Measurements from ENCODE around the gene ARPC1A.

Gene ARPC1A

GRCh38 chr7:99365318-99366141, 39.8 kb downstream of the ARPC1A start:
- no peak overlapping the region for H3K4ac ChIP-seq (ENCODE audit: low read depth, low read length)
- no peaks in the 10 kb centered on the region for H3K79me1 ChIP-seq (ENCODE audit: low read length)
- no peak overlapping the region for H2BK15ac ChIP-seq (replicated peaks; ENCODE audit: low read depth)
- H3K23ac ChIP-seq (ENCODE audit: low read length), result no peak overlapping the region
- no peak overlapping the region for H3K56ac ChIP-seq (ENCODE audit: low read length)
- no peak overlapping the region for H4K5ac ChIP-seq (ENCODE audit: low read length)
- H3K4me3 ChIP-seq (ENCODE audit: low read length), result no peak overlapping the region
- H4K8ac ChIP-seq (ENCODE audit: low read depth, low read length), result no peak overlapping the region
- no peak overlapping the region for H2AK5ac ChIP-seq (ENCODE audit: low read length)
- peaks cover 6% of the 10 kb centered on the region for H3K36me3 ChIP-seq (ENCODE audit: control insufficient read depth, insufficient read depth, low read length)
- H3K18ac ChIP-seq (ENCODE audit: low read length), result no peak overlapping the region
- no CpG with 5 or more reads among the region's 17 CpGs for WGBS (ENCODE audit: extremely low coverage, insufficient coverage, low lambda C conversion rate)
- H3K4me1 ChIP-seq (ENCODE audit: control insufficient read depth, low read depth, low read length), result no peaks in the 10 kb centered on the region
- H2BK5ac ChIP-seq (ENCODE audit: low read length), result no peak overlapping the region
- no peaks in the 10 kb centered on the region for H3K27me3 ChIP-seq (ENCODE audit: insufficient read depth, low read length, poor library complexity)
- H3K9ac ChIP-seq (ENCODE audit: low read length), result no peak overlapping the region
- no peak overlapping the region for H2BK120ac ChIP-seq (ENCODE audit: low read depth, low read length)
- H3K79me2 ChIP-seq (ENCODE audit: control insufficient read depth, insufficient read depth, low read length), result no peaks in the 10 kb centered on the region
- H3K27ac ChIP-seq (ENCODE audit: low read depth, low read length), result no peak overlapping the region
- no peak overlapping the region for H3K4me2 ChIP-seq (ENCODE audit: low read length)
- DNase-seq, result peak; percentile 69

- Histone ChIP-seq H3K79me1 (ENCODE audit: low read length) (no peaks in the 10 kb centered on the region), H3K4me1 (ENCODE audit: control insufficient read depth, low read depth, low read length) (no peaks in the 10 kb centered on the region), H3K18ac (ENCODE audit: low read length) (no peak overlapping the region), H3K4me2 (ENCODE audit: low read length) (no peak overlapping the region), H3K79me2 (ENCODE audit: control insufficient read depth, insufficient read depth, low read length) (no peaks in the 10 kb centered on the region), H4K5ac (ENCODE audit: low read length) (no peak overlapping the region), H3K9ac (ENCODE audit: low read length) (no peak overlapping the region), H3K56ac (ENCODE audit: low read length) (no peak overlapping the region), H3K23ac (ENCODE audit: low read length) (no peak overlapping the region), H2BK120ac (ENCODE audit: low read depth, low read length) (no peak overlapping the region), H2BK5ac (ENCODE audit: low read length) (no peak overlapping the region), H3K36me3 (ENCODE audit: control insufficient read depth, insufficient read depth, low read length) (peaks cover 6% of the 10 kb centered on the region), H4K8ac (ENCODE audit: low read depth, low read length) (no peak overlapping the region), H3K27me3 (ENCODE audit: insufficient read depth, low read length, poor library complexity) (no peaks in the 10 kb centered on the region), H2AK5ac (ENCODE audit: low read length) (no peak overlapping the region), H3K27ac (ENCODE audit: low read depth, low read length) (no peak overlapping the region), H3K4ac (ENCODE audit: low read depth, low read length) (no peak overlapping the region), H3K4me3 (ENCODE audit: low read length) (no peak overlapping the region), H2BK15ac (replicated peaks; ENCODE audit: low read depth) (no peak overlapping the region)
- no peak for DNase-seq
- no CpG with 5 or more reads among the region's 11 CpGs for WGBS (ENCODE audit: extremely low coverage, insufficient coverage, low lambda C conversion rate)
These were observed 40.9 kb downstream of the ARPC1A start for GRCh38 chr7:99366646-99367045.

- H3K9ac ChIP-seq (ENCODE audit: low read length), result no peak overlapping the region
- no CpG with 5 or more reads among the region's 13 CpGs for WGBS (ENCODE audit: extremely low coverage, insufficient coverage, low lambda C conversion rate)
- H4K5ac ChIP-seq (ENCODE audit: low read length), result no peak overlapping the region
- no peaks in the 10 kb centered on the region for H3K79me2 ChIP-seq (ENCODE audit: control insufficient read depth, insufficient read depth, low read length)
- no peak overlapping the region for H2BK5ac ChIP-seq (ENCODE audit: low read length)
- H2BK120ac ChIP-seq (ENCODE audit: low read depth, low read length), result no peak overlapping the region
- no peak overlapping the region for H3K4me3 ChIP-seq (ENCODE audit: low read length)
- no peak overlapping the region for H2BK15ac ChIP-seq (replicated peaks; ENCODE audit: low read depth)
- H2AK5ac ChIP-seq (ENCODE audit: low read length), result no peak overlapping the region
- no peaks in the 10 kb centered on the region for H3K79me1 ChIP-seq (ENCODE audit: low read length)
- H3K4ac ChIP-seq (ENCODE audit: low read depth, low read length), result no peak overlapping the region
- no peak overlapping the region for H4K8ac ChIP-seq (ENCODE audit: low read depth, low read length)
- H3K23ac ChIP-seq (ENCODE audit: low read length), result no peak overlapping the region
- no peak overlapping the region for H3K27ac ChIP-seq (ENCODE audit: low read depth, low read length)
- peak; percentile 59 for DNase-seq
- no peak overlapping the region for H3K56ac ChIP-seq (ENCODE audit: low read length)
- H3K36me3 ChIP-seq (ENCODE audit: control insufficient read depth, insufficient read depth, low read length), result peaks cover 6% of the 10 kb centered on the region
- no peak overlapping the region for H3K18ac ChIP-seq (ENCODE audit: low read length)
- H3K4me2 ChIP-seq (ENCODE audit: low read length), result no peak overlapping the region
- H3K27me3 ChIP-seq (ENCODE audit: insufficient read depth, low read length, poor library complexity), result no peaks in the 10 kb centered on the region
- no peaks in the 10 kb centered on the region for H3K4me1 ChIP-seq (ENCODE audit: control insufficient read depth, low read depth, low read length)
These were observed 43.2 kb downstream of the ARPC1A start for GRCh38 chr7:99368750-99369389.

- no peak overlapping the region for H3K9ac ChIP-seq (ENCODE audit: low read length)
- H3K79me1 ChIP-seq (ENCODE audit: low read length), result no peaks in the 10 kb centered on the region
- H3K56ac ChIP-seq (ENCODE audit: low read length), result no peak overlapping the region
- H3K36me3 ChIP-seq (ENCODE audit: control insufficient read depth, insufficient read depth, low read length), result peaks cover 6% of the 10 kb centered on the region
- no peak overlapping the region for H3K4me3 ChIP-seq (ENCODE audit: low read length)
- whole genome bisulfite sequencing (ENCODE audit: extremely low coverage, insufficient coverage, low lambda C conversion rate), result no CpG with 5 or more reads among the region's 9 CpGs
- H3K27me3 ChIP-seq (ENCODE audit: insufficient read depth, low read length, poor library complexity), result no peaks in the 10 kb centered on the region
- no peak overlapping the region for H3K27ac ChIP-seq (ENCODE audit: low read depth, low read length)
- no peak overlapping the region for H3K18ac ChIP-seq (ENCODE audit: low read length)
- H2BK15ac ChIP-seq (replicated peaks; ENCODE audit: low read depth), result no peak overlapping the region
- H2BK5ac ChIP-seq (ENCODE audit: low read length), result no peak overlapping the region
- H2BK120ac ChIP-seq (ENCODE audit: low read depth, low read length), result no peak overlapping the region
- H3K79me2 ChIP-seq (ENCODE audit: control insufficient read depth, insufficient read depth, low read length), result no peaks in the 10 kb centered on the region
- H3K23ac ChIP-seq (ENCODE audit: low read length), result no peak overlapping the region
- no peak overlapping the region for H2AK5ac ChIP-seq (ENCODE audit: low read length)
- H3K4ac ChIP-seq (ENCODE audit: low read depth, low read length), result no peak overlapping the region
- no peak overlapping the region for H4K8ac ChIP-seq (ENCODE audit: low read depth, low read length)
- no peaks in the 10 kb centered on the region for H3K4me1 ChIP-seq (ENCODE audit: control insufficient read depth, low read depth, low read length)
- H4K5ac ChIP-seq (ENCODE audit: low read length), result no peak overlapping the region
- no peak overlapping the region for H3K4me2 ChIP-seq (ENCODE audit: low read length)
- DNase-seq, result no peak
These were observed 44.2 kb downstream of the ARPC1A start for GRCh38 chr7:99369767-99370391.

- Histone ChIP-seq H3K36me3 (ENCODE audit: control insufficient read depth, insufficient read depth, low read length) (peaks cover 6% of the 10 kb centered on the region), H3K79me1 (ENCODE audit: low read length) (peaks cover 3% of the 10 kb centered on the region), H3K4me3 (ENCODE audit: low read length) (no peak overlapping the region), H3K9ac (ENCODE audit: low read length) (no peak overlapping the region), H3K27ac (ENCODE audit: low read depth, low read length) (no peak overlapping the region), H3K56ac (ENCODE audit: low read length) (no peak overlapping the region), H2AK5ac (ENCODE audit: low read length) (no peak overlapping the region), H3K18ac (ENCODE audit: low read length) (no peak overlapping the region), H3K4me1 (ENCODE audit: control insufficient read depth, low read depth, low read length) (no peaks in the 10 kb centered on the region), H3K79me2 (ENCODE audit: control insufficient read depth, insufficient read depth, low read length) (peaks cover 2% of the 10 kb centered on the region), H2BK15ac (replicated peaks; ENCODE audit: low read depth) (no peak overlapping the region), H3K4me2 (ENCODE audit: low read length) (no peak overlapping the region), H3K27me3 (ENCODE audit: insufficient read depth, low read length, poor library complexity) (no peaks in the 10 kb centered on the region), H3K23ac (ENCODE audit: low read length) (no peak overlapping the region), H2BK120ac (ENCODE audit: low read depth, low read length) (no peak overlapping the region), H4K5ac (ENCODE audit: low read length) (no peak overlapping the region), H4K8ac (ENCODE audit: low read depth, low read length) (no peak overlapping the region), H3K4ac (ENCODE audit: low read depth, low read length) (no peak overlapping the region), H2BK5ac (ENCODE audit: low read length) (no peak overlapping the region)
- peak; percentile 42 for DNase-seq
- no CpG with 5 or more reads among the region's 11 CpGs for WGBS (ENCODE audit: extremely low coverage, insufficient coverage, low lambda C conversion rate)
These were observed 45.8 kb downstream of the ARPC1A start for GRCh38 chr7:99371376-99371920.
